Measurements from ENCODE around the gene FCN1.

The FCN1 gene

GRCh38 chr9:134883040-134883782 lies 34.5 kb downstream of the FCN1 start:
- Histone ChIP-seq H3K4me3 (ENCODE audit: low read length) (no peak overlapping the region), H3K9me3 (ENCODE audit: insufficient read depth, low read depth, low read length) (no peaks in the 10 kb centered on the region), H3K9ac (ENCODE audit: low read depth, low read length) (no peak overlapping the region), H3K27me3 (ENCODE audit: insufficient read depth, low read length) (no peaks in the 10 kb centered on the region), H3K4me1 (ENCODE audit: insufficient read depth, low read length) (no peaks in the 10 kb centered on the region), H3K36me3 (ENCODE audit: insufficient read depth, low read depth, low read length) (no peaks in the 10 kb centered on the region), H3K27ac (ENCODE audit: low read length) (no peak overlapping the region)

GRCh38 chr9:134882204-134882785 lies 35.4 kb downstream of the FCN1 start:
- Histone ChIP-seq H3K36me3 (ENCODE audit: insufficient read depth, low read depth, low read length) (no peaks in the 10 kb centered on the region), H3K27ac (ENCODE audit: low read length) (no peak overlapping the region), H3K9me3 (ENCODE audit: insufficient read depth, low read depth, low read length) (no peaks in the 10 kb centered on the region), H3K4me3 (ENCODE audit: low read length) (no peak overlapping the region), H3K9ac (ENCODE audit: low read depth, low read length) (no peak overlapping the region), H3K27me3 (ENCODE audit: insufficient read depth, low read length) (no peaks in the 10 kb centered on the region), H3K4me1 (ENCODE audit: insufficient read depth, low read length) (no peaks in the 10 kb centered on the region)

- no peaks in the 10 kb centered on the region for H3K27me3 ChIP-seq (ENCODE audit: insufficient read depth, low read length)
- H3K9me3 ChIP-seq (ENCODE audit: insufficient read depth, low read depth, low read length) = no peaks in the 10 kb centered on the region
These were observed 36.4 kb downstream of the FCN1 start for GRCh38 chr9:134881313-134881670.

GRCh38 chr9:134880484-134881312 lies 37.0 kb downstream of the FCN1 start, which contains the start of gene FCN2:
Gene FCN2 (plus strand): TSS chr9:134880810. CDS start chr9:134880822, 12 bp downstream.
- Histone ChIP-seq H3K27ac (ENCODE audit: low read length) (no peak within 1 kb of the TSS), H3K9me3 (ENCODE audit: insufficient read depth, low read depth, low read length) (no peaks in the 10 kb centered on the region), H3K27me3 (ENCODE audit: insufficient read depth, low read length) (no peaks in the 10 kb centered on the region), H3K36me3 (ENCODE audit: insufficient read depth, low read depth, low read length) (no peaks in the 10 kb centered on the region), H3K9ac (ENCODE audit: low read depth, low read length) (no peak within 1 kb of the TSS), H3K4me1 (ENCODE audit: insufficient read depth, low read length) (no peaks in the 10 kb centered on the region), H3K4me3 (ENCODE audit: low read length) (no peak within 1 kb of the TSS)

More at GRCh38 chr9:134881313-134881670, 36.4 kb downstream of the FCN1 start:
- H3K27ac ChIP-seq (ENCODE audit: low read length) = no peak overlapping the region
- H3K4me1 ChIP-seq (ENCODE audit: insufficient read depth, low read length) = no peaks in the 10 kb centered on the region
- H3K9ac ChIP-seq (ENCODE audit: low read depth, low read length) = no peak overlapping the region
- no peak overlapping the region for H3K4me3 ChIP-seq (ENCODE audit: low read length)
- H3K36me3 ChIP-seq (ENCODE audit: insufficient read depth, low read depth, low read length) = no peaks in the 10 kb centered on the region

- Histone ChIP-seq H3K27me3 (ENCODE audit: insufficient read depth, low read length) (no peaks in the 10 kb centered on the region), H3K4me3 (ENCODE audit: low read length) (no peak overlapping the region), H3K9me3 (ENCODE audit: insufficient read depth, low read depth, low read length) (no peaks in the 10 kb centered on the region), H3K27ac (ENCODE audit: low read length) (no peak overlapping the region), H3K36me3 (ENCODE audit: insufficient read depth, low read depth, low read length) (no peaks in the 10 kb centered on the region), H3K9ac (ENCODE audit: low read depth, low read length) (no peak overlapping the region), H3K4me1 (ENCODE audit: insufficient read depth, low read length) (no peaks in the 10 kb centered on the region)
These were observed 37.8 kb downstream of the FCN1 start for GRCh38 chr9:134879664-134880483.

GRCh38 chr9:134877541-134877940 lies 40.2 kb downstream of the FCN1 start:
- H3K36me3 ChIP-seq (ENCODE audit: insufficient read depth, low read depth, low read length) = no peaks in the 10 kb centered on the region
- H3K4me1 ChIP-seq (ENCODE audit: insufficient read depth, low read length) = no peaks in the 10 kb centered on the region
- H3K9me3 ChIP-seq (ENCODE audit: insufficient read depth, low read depth, low read length) = no peaks in the 10 kb centered on the region
- no peak overlapping the region for H3K4me3 ChIP-seq (ENCODE audit: low read length)
- no peak overlapping the region for H3K27ac ChIP-seq (ENCODE audit: low read length)
- H3K9ac ChIP-seq (ENCODE audit: low read depth, low read length) = no peak overlapping the region
- H3K27me3 ChIP-seq (ENCODE audit: insufficient read depth, low read length) = no peaks in the 10 kb centered on the region

GRCh38 chr9:134875371-134875770 lies 42.3 kb downstream of the FCN1 start:
- H3K4me1 ChIP-seq (ENCODE audit: insufficient read depth, low read length) = no peaks in the 10 kb centered on the region
- H3K4me3 ChIP-seq (ENCODE audit: low read length) = no peak overlapping the region
- no peak overlapping the region for H3K9ac ChIP-seq (ENCODE audit: low read depth, low read length)
- no peaks in the 10 kb centered on the region for H3K36me3 ChIP-seq (ENCODE audit: insufficient read depth, low read depth, low read length)
- no peak overlapping the region for H3K27ac ChIP-seq (ENCODE audit: low read length)
- H3K9me3 ChIP-seq (ENCODE audit: insufficient read depth, low read depth, low read length) = no peaks in the 10 kb centered on the region
- no peaks in the 10 kb centered on the region for H3K27me3 ChIP-seq (ENCODE audit: insufficient read depth, low read length)

- Histone ChIP-seq H3K4me1 (ENCODE audit: insufficient read depth, low read length) (no peaks in the 10 kb centered on the region), H3K9ac (ENCODE audit: low read depth, low read length) (no peak overlapping the region), H3K27ac (ENCODE audit: low read length) (no peak overlapping the region), H3K36me3 (ENCODE audit: insufficient read depth, low read depth, low read length) (no peaks in the 10 kb centered on the region), H3K9me3 (ENCODE audit: insufficient read depth, low read depth, low read length) (no peaks in the 10 kb centered on the region), H3K27me3 (ENCODE audit: insufficient read depth, low read length) (no peaks in the 10 kb centered on the region), H3K4me3 (ENCODE audit: low read length) (no peak overlapping the region)
These were observed 45.1 kb downstream of the FCN1 start for GRCh38 chr9:134872482-134873231.

GRCh38 chr9:134871697-134872340 lies 45.9 kb downstream of the FCN1 start:
- Histone ChIP-seq H3K27ac (ENCODE audit: low read length) (no peak overlapping the region), H3K4me1 (ENCODE audit: insufficient read depth, low read length) (no peaks in the 10 kb centered on the region), H3K9ac (ENCODE audit: low read depth, low read length) (no peak overlapping the region), H3K9me3 (ENCODE audit: insufficient read depth, low read depth, low read length) (no peaks in the 10 kb centered on the region), H3K36me3 (ENCODE audit: insufficient read depth, low read depth, low read length) (no peaks in the 10 kb centered on the region), H3K4me3 (ENCODE audit: low read length) (no peak overlapping the region), H3K27me3 (ENCODE audit: insufficient read depth, low read length) (no peaks in the 10 kb centered on the region)

- no peak overlapping the region for H3K9ac ChIP-seq (ENCODE audit: low read depth, low read length)
- no peak overlapping the region for H3K27ac ChIP-seq (ENCODE audit: low read length)
- no peak overlapping the region for H3K4me3 ChIP-seq (ENCODE audit: low read length)
- H3K9me3 ChIP-seq (ENCODE audit: insufficient read depth, low read depth, low read length) = no peaks in the 10 kb centered on the region
- H3K36me3 ChIP-seq (ENCODE audit: insufficient read depth, low read depth, low read length) = no peaks in the 10 kb centered on the region
- no peaks in the 10 kb centered on the region for H3K4me1 ChIP-seq (ENCODE audit: insufficient read depth, low read length)
- H3K27me3 ChIP-seq (ENCODE audit: insufficient read depth, low read length) = no peaks in the 10 kb centered on the region
These were observed 46.7 kb downstream of the FCN1 start for GRCh38 chr9:134870746-134871662.

All from iPS-20b (cell line).